Transverse colon (tissue), 4 donors: ENCODE measurements around the gene TEX26. TPM values are rescaled to one million over a fixed set of nuclear protein-coding genes. Genes with fewer than 3 reads are reported as not detected.
A peak's percentile ranks its signal among the peaks of the same experiment; 100 is the strongest.

ENCODE experiments used
- DNase-seq: peaks from one replicate; pipeline ENCODE4 v3.0.0-alpha.2; 2019
- H3K27ac ChIP-seq, 4 donors: fragments of 200-600 bp; sonication (generic); 2 replicates each; pipeline ENCODE4 v1.5.1; 2016 to 2018; ENCODE audit warnings: inconsistent platforms in 4 of 4
- H3K27me3 ChIP-seq: fragments of 200-600 bp; sonication (generic); 2 replicates; pipeline ENCODE4 v1.5.1; 2017; ENCODE audit warnings: inconsistent platforms
- H3K36me3 ChIP-seq, 4 donors: fragments of 200-600 bp; sonication (generic); 2 replicates each; pipeline ENCODE4 v1.5.1; 2017 to 2019; ENCODE audit warnings: inconsistent platforms in 4 of 4
- H3K4me1 ChIP-seq, 4 donors: fragments of 200-600 bp; sonication (generic); 2 replicates each; pipeline ENCODE4 v1.5.1; 2017 to 2020; ENCODE audit warnings: inconsistent platforms in 4 of 4
- H3K4me3 ChIP-seq, 4 donors: fragments of 200-600 bp; sonication (generic); 1 replicate in 1 of 4; 2 replicates in 3 of 4; pipeline versions ENCODE4 v1.5.1 to v1.6.1; 2017 to 2019; ENCODE audit warnings: inconsistent platforms in 4 of 4
- H3K9me3 ChIP-seq, 2 donors: fragments of 200-600 bp; sonication (generic); 2 replicates each; pipeline ENCODE4 v1.5.1; 2017 to 2019; ENCODE audit warnings: inconsistent platforms in 2 of 2
- CTCF ChIP-seq, 5 experiments: fragments of 200-600 bp in 3 of 5; fragments of 450-650 bp in 2 of 5; sonication (generic) in 3 of 5; IDR thresholded peaks; 1 replicate in 2 of 5; 2 replicates in 3 of 5; pipeline ENCODE4 v1.5.1; 2016 to 2017; ENCODE audit warnings: antibody characterized with exemption in 5 of 5, inconsistent platforms in 3 of 5, mild to moderate bottlenecking in 2 of 5, moderate library complexity in 1 of 5
- EP300 ChIP-seq: sonication (generic); formaldehyde crosslinking; IDR thresholded peaks from one replicate; pipeline ENCODE4 v1.6.1; 2017; ENCODE audit warnings: antibody characterized with exemption, low read depth
- POLR2A ChIP-seq: fragments of 450-650 bp; IDR thresholded peaks from one replicate; pipeline ENCODE4 v1.6.1; 2016; ENCODE audit warnings: antibody characterized with exemption, mild to moderate bottlenecking, moderate library complexity
- POLR2AphosphoS5 ChIP-seq, 3 donors: sonication (generic); formaldehyde crosslinking; IDR thresholded peaks; one replicate each; pipeline ENCODE4 v1.6.1; 2016; ENCODE audit warnings: antibody characterized with exemption in 3 of 3
- WGBS, 2 donors: methylation state at CpG; one replicate each; pipeline ENCODE4 v1.1.5; 2018; ENCODE audit warnings: low coverage in 1 of 2; 5-methylcytosine and 5-hydroxymethylcytosine counted together
- in situ Hi-C, 4 donors: fragments of 200-750 bp; cut with MboI; loops; one replicate each; pipeline versions ENCODE4 v1.15.0 to v1.15.1; 2017; ENCODE audit warnings: low sequenced_read_pairs in 3 of 4, low pct_ligation_motif_present in 1 of 4, low pct_unique_long_range_greater_than_20kb in 1 of 4
- intact Hi-C: fragments of 100-400 bp; cut with DNase I; formaldehyde crosslinking; loops from one replicate; pipeline ENCODE4 v1.15.1; 2023; ENCODE audit warnings: low total_unique reads
- total RNA-seq, 4 donors: library from RNA; depleted of rRNA; stranded (reverse); fragments of >200 nt; gene quantifications; one replicate each; pipeline ENCODE4 v1.1.0, GENCODE V29; 2016

Gene TEX26
- total RNA-seq, 4 donors from 2014 or later: not detected

GRCh38 chr13:30998136-30999088 is 66.0 kb downstream of the TEX26 start:
- Histone ChIP-seq H3K9me3 (no peaks in the 10 kb centered on the region), H3K36me3 (no peaks in the 10 kb centered on the region), H3K27ac (peak overlapping the region in 1 of 4 donors; percentile 4), H3K27me3 (no peaks in the 10 kb centered on the region), H3K4me1 (peaks cover 0 to 3% (median 0%) of the 10 kb centered on the region in 4 donors), H3K4me3 (no peak overlapping the region)
- TF ChIP-seq EP300 (no peak), CTCF (IDR thresholded peaks at IDR 0.05) (no peak)
- DNase-seq: no peak
- in situ Hi-C loops (no loop called here), intact Hi-C loops (no loop called here)
- WGBS, 2 donors: 44 to 49% methylated on average over 5 to 8 of the region's 8 CpGs

DNA sequence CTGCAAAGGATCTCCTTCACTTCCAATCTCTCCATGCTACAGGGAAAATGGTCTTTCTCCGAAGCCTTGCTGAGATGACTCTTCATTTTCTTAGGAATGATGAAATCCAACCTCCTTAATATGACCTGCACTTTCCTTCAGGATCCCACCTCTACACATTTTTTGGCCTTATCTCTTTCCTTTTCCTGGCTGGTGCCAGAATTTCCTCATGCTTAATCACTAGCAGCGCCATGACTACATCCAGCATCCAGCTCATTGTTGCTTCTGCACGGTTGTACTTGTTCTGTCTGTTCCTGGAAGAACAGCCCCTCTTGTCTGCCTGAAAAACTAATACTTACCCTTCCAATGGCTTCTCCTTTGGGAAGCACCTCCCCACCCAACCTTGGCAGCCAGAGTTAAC is 68.4 kb downstream of the TEX26 start:
- no peaks in the 10 kb centered on the region for H3K9me3 ChIP-seq
- in situ Hi-C loops: no loop called here
- no peak overlapping the region for H3K4me3 ChIP-seq
- peaks cover 0 to 3% (median 0%) of the 10 kb centered on the region in 4 donors for H3K4me1 ChIP-seq
- DNase-seq: no peak
- no peak overlapping the region for H3K27ac ChIP-seq
- TF ChIP-seq CTCF (IDR thresholded peaks at IDR 0.05) (no peak), POLR2A (no peak), POLR2AphosphoS5 (IDR thresholded peaks at IDR 0.05) (no peak), EP300 (no peak)
- H3K36me3 ChIP-seq: no peaks in the 10 kb centered on the region
- intact Hi-C loops: no loop called here
- WGBS, 2 donors: 70 to 83% methylated on average over 2 to 3 of the region's 3 CpGs
- H3K27me3 ChIP-seq: peaks cover 3% of the 10 kb centered on the region

GRCh38 chr13:31001647-31002046 is 69.2 kb downstream of the TEX26 start:
- no peaks in the 10 kb centered on the region for H3K9me3 ChIP-seq
- peaks cover 3% of the 10 kb centered on the region for H3K27me3 ChIP-seq
- peaks cover 0 to 3% (median 0%) of the 10 kb centered on the region in 4 donors for H3K4me1 ChIP-seq
- intact Hi-C loops (no loop called here), in situ Hi-C loops (no loop called here)
- no peak overlapping the region for H3K27ac ChIP-seq
- H3K36me3 ChIP-seq: no peaks in the 10 kb centered on the region
- no peak overlapping the region for H3K4me3 ChIP-seq
- whole genome bisulfite sequencing, 2 donors: 66 to 80% methylated on average over 1 to 2 of the region's 2 CpGs
- TF ChIP-seq POLR2A (no peak), EP300 (no peak), CTCF (IDR thresholded peaks at IDR 0.05) (no peak), POLR2AphosphoS5 (IDR thresholded peaks at IDR 0.05) (no peak)
- no peak for DNase-seq

- TF ChIP-seq POLR2A (no peak), CTCF (IDR thresholded peaks at IDR 0.05) (no peak), EP300 (no peak)
- in situ Hi-C loops: no loop called here
- DNase-seq: no peak
- Histone ChIP-seq H3K4me3 (no peak overlapping the region), H3K27ac (no peak overlapping the region), H3K4me1 (no peaks in the 10 kb centered on the region), H3K36me3 (no peaks in the 10 kb centered on the region), H3K27me3 (peaks cover 3% of the 10 kb centered on the region), H3K9me3 (no peaks in the 10 kb centered on the region)
- WGBS, 2 donors: 92% methylated on average over 23 of the region's 23 CpGs; no CpG with 5 or more reads in 1 of the 2 donors
- intact Hi-C loops: no loop called here
Measured at GRCh38 chr13:31005066-31005465, 72.6 kb downstream of the TEX26 start.
